GM21515 (cell line): Measurements from ENCODE around the gene RAB6B.

Experiments
- ATAC-seq: cut with Tn5 transposase; IDR thresholded peaks from one replicate; pipeline ENCODE4 v1.9.1; 2021; ENCODE audit not compliant: unreplicated experiment

Gene RAB6B

GRCh38 chr3:133777807-133778568, 117.7 kb downstream of the RAB6B start:
- ATAC-seq = no peak

DNA sequence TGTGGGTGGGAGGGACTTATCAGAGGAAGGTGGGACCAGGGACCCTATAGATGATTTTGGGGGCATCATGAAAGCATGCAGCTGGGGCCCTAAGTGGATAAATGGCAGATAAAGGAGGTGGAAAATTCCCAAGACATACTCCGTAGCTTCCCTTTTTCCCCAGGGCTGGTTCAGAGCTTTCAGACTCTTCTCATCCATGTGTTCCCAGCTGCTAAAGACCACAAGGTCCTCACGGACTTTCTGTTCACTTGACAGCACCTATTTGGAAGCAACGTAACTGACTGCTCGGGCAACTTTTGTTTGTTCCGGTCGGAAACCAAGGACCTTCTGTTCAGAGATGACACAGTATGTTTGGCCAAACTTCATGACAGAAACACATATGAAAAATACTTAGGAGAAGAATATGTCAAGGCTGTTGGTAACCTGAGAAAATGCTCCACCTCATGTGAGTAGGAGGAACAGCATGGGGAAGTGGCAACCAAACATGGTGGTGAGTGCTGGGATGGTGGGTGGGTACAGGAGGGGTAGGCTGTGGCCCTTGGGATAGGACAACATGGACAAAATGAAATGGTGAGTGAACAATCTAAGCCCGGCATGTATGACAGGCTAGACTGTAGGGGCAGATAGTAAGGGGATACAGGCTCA, 118.8 kb downstream of the RAB6B start:
- ATAC-seq = no peak

DNA sequence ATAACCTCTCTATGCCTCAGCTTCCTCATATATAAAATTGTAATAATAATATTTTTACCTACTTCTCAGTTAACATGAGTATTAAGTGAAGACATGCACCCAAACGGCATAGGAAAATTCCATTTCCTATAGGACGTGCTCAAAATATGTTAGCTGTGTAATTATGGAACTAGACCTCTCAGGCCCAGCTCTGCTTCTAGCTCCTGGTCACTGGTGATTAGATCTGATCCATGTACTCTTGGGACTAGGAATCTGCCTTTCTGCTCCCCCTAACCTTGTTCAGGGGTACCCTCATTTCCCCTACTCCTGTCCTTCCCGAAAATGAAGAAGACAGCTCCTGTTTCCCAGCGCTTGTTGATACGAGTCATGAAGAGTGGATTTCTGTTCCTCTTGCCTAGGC, 119.8 kb downstream of the RAB6B start:
- no peak for ATAC-seq

- no peak for ATAC-seq
These were observed 120.4 kb downstream of the RAB6B start for GRCh38 chr3:133775309-133775708.
